Hepatocyte (in vitro differentiated cells): ENCODE results near the gene CA7.

Experiments
- CTCF ChIP-seq: fragments of 200-600 bp; sonication (generic); IDR thresholded peaks from 2 replicates; pipeline ENCODE4 v1.5.1; 2016; ENCODE audit warnings: antibody characterized with exemption, mild to moderate bottlenecking; ENCODE audit not compliant: poor library complexity
- EZH2phosphoT487 ChIP-seq: fragments of 200-600 bp; sonication (generic); IDR thresholded peaks from one replicate; pipeline ENCODE4 v1.6.1; 2018; ENCODE audit warnings: antibody characterized with exemption, mild to moderate bottlenecking, low read depth, moderate library complexity; ENCODE audit not compliant: unreplicated experiment, severe bottlenecking

- TF ChIP-seq EZH2phosphoT487 (no peak), CTCF (no peak)
Observed at GRCh38 chr16:66840883-66841282, 3.3 kb upstream of the CA7 start.
